Mucosa of stomach (tissue), 1 donor: ENCODE measurements around the gene KCNC3.

Experiments used
- H3K27me3 ChIP-seq: one replicate; pipeline ENCODE4 v1.7.0; 2013; ENCODE audit warnings: mild to moderate bottlenecking, low read length; ENCODE audit not compliant: control insufficient read depth, insufficient read depth
- H3K36me3 ChIP-seq: one replicate; pipeline ENCODE4 v1.7.0; 2013; ENCODE audit warnings: low read length; ENCODE audit not compliant: control insufficient read depth, insufficient read depth
- H3K4me1 ChIP-seq: one replicate; pipeline ENCODE4 v1.7.0; 2013; ENCODE audit warnings: mild to moderate bottlenecking, low read length; ENCODE audit not compliant: control insufficient read depth, insufficient read depth
- H3K4me3 ChIP-seq: one replicate; pipeline ENCODE4 v1.7.0; 2013; ENCODE audit warnings: low read length
- H3K9ac ChIP-seq: one replicate; pipeline ENCODE4 v1.7.0; 2013; ENCODE audit warnings: mild to moderate bottlenecking, low read length, moderate library complexity
- H3K9me3 ChIP-seq: one replicate; pipeline ENCODE4 v1.7.0; 2013; ENCODE audit warnings: mild to moderate bottlenecking, low read length, moderate library complexity; ENCODE audit not compliant: control insufficient read depth
- donor health status: Pancreatic carcinoma.

Gene KCNC3

GRCh38 chr19:50290011-50290410 is 39.2 kb downstream of the KCNC3 start:
- H3K4me1 ChIP-seq: no peaks in the 10 kb centered on the region
- H3K9me3 ChIP-seq: no peaks in the 10 kb centered on the region
- no peak overlapping the region for H3K4me3 ChIP-seq
- no peaks in the 10 kb centered on the region for H3K27me3 ChIP-seq
- peaks cover 33% of the 10 kb centered on the region for H3K36me3 ChIP-seq
- H3K9ac ChIP-seq: no peak overlapping the region

- Histone ChIP-seq H3K9ac (no peak overlapping the region), H3K4me1 (no peaks in the 10 kb centered on the region), H3K4me3 (no peak overlapping the region), H3K36me3 (peaks cover 33% of the 10 kb centered on the region), H3K9me3 (no peaks in the 10 kb centered on the region), H3K27me3 (no peaks in the 10 kb centered on the region)
Measured at GRCh38 chr19:50288954-50289353, 40.2 kb downstream of the KCNC3 start.

DNA sequence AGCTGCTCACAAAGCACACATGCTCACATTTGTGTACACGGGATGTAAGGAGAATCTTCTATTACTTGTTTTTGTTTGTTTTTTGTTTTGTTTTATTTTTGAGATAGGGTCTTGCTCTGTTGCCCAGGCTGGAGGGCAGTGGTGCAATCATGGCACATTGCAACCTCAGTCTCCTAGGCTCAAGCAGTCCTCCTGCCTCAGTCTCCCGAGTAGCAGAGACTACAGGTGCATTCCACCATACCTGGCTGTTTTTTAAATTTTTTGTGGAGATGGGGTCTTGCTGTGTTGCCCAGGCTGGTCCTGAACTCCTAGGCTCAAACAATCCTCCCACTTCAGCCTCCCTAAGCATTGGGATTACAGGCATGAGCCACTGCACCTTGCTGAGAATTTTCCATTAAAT is 41.8 kb downstream of the KCNC3 start:
- no peaks in the 10 kb centered on the region for H3K27me3 ChIP-seq
- peaks cover 28% of the 10 kb centered on the region for H3K36me3 ChIP-seq
- H3K9ac ChIP-seq: no peak overlapping the region
- no peaks in the 10 kb centered on the region for H3K9me3 ChIP-seq
- no peaks in the 10 kb centered on the region for H3K4me1 ChIP-seq
- H3K4me3 ChIP-seq: no peak overlapping the region

GRCh38 chr19:50286443-50286842 is 42.7 kb downstream of the KCNC3 start:
- Histone ChIP-seq H3K4me1 (no peaks in the 10 kb centered on the region), H3K9me3 (no peaks in the 10 kb centered on the region), H3K36me3 (peaks cover 29% of the 10 kb centered on the region), H3K27me3 (no peaks in the 10 kb centered on the region), H3K4me3 (no peak overlapping the region), H3K9ac (no peak overlapping the region)

- H3K9ac ChIP-seq: no peak overlapping the region
- peaks cover 28% of the 10 kb centered on the region for H3K36me3 ChIP-seq
- H3K9me3 ChIP-seq: no peaks in the 10 kb centered on the region
- no peaks in the 10 kb centered on the region for H3K27me3 ChIP-seq
- H3K4me1 ChIP-seq: no peaks in the 10 kb centered on the region
- no peak overlapping the region for H3K4me3 ChIP-seq
Measured at GRCh38 chr19:50285833-50286232, 43.3 kb downstream of the KCNC3 start.

GRCh38 chr19:50281491-50281890 is 47.7 kb downstream of the KCNC3 start:
- Histone ChIP-seq H3K9ac (no peak overlapping the region), H3K4me1 (no peaks in the 10 kb centered on the region), H3K36me3 (peaks cover 6% of the 10 kb centered on the region), H3K4me3 (no peak overlapping the region), H3K27me3 (no peaks in the 10 kb centered on the region), H3K9me3 (no peaks in the 10 kb centered on the region)

- Histone ChIP-seq H3K36me3 (peaks cover 11% of the 10 kb centered on the region), H3K9ac (no peak overlapping the region), H3K4me3 (no peak overlapping the region), H3K27me3 (no peaks in the 10 kb centered on the region), H3K9me3 (no peaks in the 10 kb centered on the region), H3K4me1 (no peaks in the 10 kb centered on the region)
Measured at GRCh38 chr19:50280983-50281382, 48.2 kb downstream of the KCNC3 start.

GRCh38 chr19:50280074-50280473 is 49.1 kb downstream of the KCNC3 start:
- no peaks in the 10 kb centered on the region for H3K27me3 ChIP-seq
- H3K4me1 ChIP-seq: no peaks in the 10 kb centered on the region
- peaks cover 11% of the 10 kb centered on the region for H3K36me3 ChIP-seq
- no peaks in the 10 kb centered on the region for H3K9me3 ChIP-seq
- H3K9ac ChIP-seq: no peak overlapping the region
- H3K4me3 ChIP-seq: no peak overlapping the region

- Histone ChIP-seq H3K27me3 (no peaks in the 10 kb centered on the region), H3K9ac (no peak overlapping the region), H3K36me3 (peaks cover 11% of the 10 kb centered on the region), H3K9me3 (no peaks in the 10 kb centered on the region), H3K4me3 (no peak overlapping the region), H3K4me1 (no peaks in the 10 kb centered on the region)
Measured at GRCh38 chr19:50277966-50278580, 51.1 kb downstream of the KCNC3 start.

DNA sequence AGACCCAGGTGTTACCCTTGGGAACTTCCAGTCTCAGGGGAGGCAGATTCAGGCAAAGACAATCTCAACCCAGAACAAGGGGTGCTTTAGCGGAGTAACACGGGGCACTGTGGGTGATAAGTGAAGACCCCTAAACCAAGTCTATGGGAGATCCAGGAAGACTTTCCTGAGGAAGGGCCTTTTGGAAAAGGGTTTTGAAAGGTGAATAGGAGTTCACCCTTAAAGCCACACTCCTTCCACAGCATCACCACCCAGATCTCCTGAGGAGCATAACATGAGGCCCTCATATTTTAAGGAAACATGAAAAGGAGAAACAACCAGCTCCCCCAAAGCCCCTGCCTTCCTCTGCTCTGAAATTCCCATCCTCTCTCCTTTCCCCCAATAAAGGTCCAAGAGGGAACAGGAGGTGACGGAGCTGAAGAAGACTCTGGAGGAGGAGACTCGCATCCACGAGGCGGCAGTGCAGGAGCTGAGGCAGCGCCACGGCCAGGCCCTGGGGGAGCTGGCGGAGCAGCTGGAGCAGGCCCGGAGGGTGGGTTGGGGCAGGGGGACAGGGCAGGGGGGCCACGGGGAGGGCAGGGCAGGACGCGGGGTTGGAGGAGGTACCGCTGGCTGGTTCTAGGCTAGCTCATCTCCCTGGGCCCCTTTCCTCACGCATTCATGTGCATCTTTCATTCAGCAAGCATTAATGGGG is 52.7 kb downstream of the KCNC3 start:
- Histone ChIP-seq H3K4me1 (no peaks in the 10 kb centered on the region), H3K27me3 (no peaks in the 10 kb centered on the region), H3K9me3 (no peaks in the 10 kb centered on the region), H3K4me3 (no peak overlapping the region), H3K9ac (no peak overlapping the region), H3K36me3 (peaks cover 16% of the 10 kb centered on the region)

DNA sequence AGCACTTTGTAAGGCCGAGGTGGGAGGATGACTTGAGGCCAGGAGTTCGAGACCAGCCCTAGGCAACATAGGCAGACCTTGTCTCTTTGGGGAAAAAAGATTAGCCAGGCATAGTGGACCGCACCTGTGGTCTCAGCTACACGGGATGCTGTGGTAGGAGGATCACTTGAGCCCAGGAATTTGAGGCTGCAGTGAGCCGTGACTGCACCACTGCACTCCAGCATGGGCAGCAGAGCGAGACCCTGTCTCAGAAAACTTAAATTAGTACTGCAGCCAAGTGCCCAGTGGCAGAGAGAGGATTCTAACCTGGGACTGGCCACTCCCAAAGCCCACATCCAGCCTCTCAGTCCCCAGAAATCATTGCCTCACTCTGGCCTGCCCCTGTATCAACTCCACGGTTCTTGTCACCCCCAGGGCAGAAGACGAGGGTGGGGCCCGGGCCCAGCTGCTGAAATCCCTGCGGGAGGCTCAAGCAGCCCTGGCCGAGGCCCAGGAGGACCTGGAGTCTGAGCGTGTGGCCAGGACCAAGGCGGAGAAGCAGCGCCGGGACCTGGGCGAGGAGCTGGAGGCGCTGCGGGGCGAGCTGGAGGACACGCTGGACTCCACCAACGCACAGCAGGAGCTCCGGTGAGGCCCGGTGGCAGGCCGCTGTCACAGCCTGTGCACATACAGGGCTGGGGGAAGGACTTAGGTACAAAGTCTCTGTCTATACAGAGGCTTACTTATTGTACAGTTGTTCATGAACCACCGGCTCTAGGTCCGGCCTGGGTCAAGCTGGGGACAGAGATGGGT is 53.4 kb downstream of the KCNC3 start:
- no peaks in the 10 kb centered on the region for H3K27me3 ChIP-seq
- no peaks in the 10 kb centered on the region for H3K9me3 ChIP-seq
- peaks cover 23% of the 10 kb centered on the region for H3K36me3 ChIP-seq
- no peaks in the 10 kb centered on the region for H3K4me1 ChIP-seq
- H3K9ac ChIP-seq: no peak overlapping the region
- no peak overlapping the region for H3K4me3 ChIP-seq

DNA sequence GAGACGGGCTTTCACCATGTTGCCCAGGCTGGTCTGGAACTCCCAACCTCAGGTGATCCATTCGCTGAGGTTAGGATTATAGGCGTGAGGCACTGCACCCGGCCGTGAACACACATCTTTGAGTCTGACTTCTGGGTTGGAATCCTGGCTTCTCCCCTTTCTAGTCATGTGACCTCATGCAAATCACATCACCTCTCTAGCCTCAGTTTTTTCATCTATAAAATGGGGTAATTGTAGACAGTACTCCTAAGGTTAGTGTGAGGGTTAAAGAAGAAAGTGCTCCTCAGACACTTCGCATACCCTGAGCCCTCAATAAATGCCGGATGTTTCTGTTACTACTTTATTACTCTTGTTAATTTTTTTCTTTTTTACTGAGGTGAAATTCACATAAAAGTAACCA is 55.4 kb downstream of the KCNC3 start:
- Histone ChIP-seq H3K27me3 (no peaks in the 10 kb centered on the region), H3K9ac (no peak overlapping the region), H3K4me3 (no peak overlapping the region), H3K4me1 (no peaks in the 10 kb centered on the region), H3K9me3 (no peaks in the 10 kb centered on the region), H3K36me3 (peaks cover 27% of the 10 kb centered on the region)
